K562 (cell line): Measurements from ENCODE around the gene SH3BP5L. TPM values are rescaled to one million over a fixed set of nuclear protein-coding genes. Genes with fewer than 3 reads are reported as not detected.
A peak's percentile ranks its signal among the peaks of the same experiment; 100 is the strongest.

Source experiments
- CCAR2 ChIP-seq: fragments of 200-400 bp; formaldehyde crosslinking; IDR thresholded peaks from 2 replicates; pipeline ENCODE4 v1.6.1; 2017; ENCODE audit warnings: mild to moderate bottlenecking, low read depth, low read length
- CREB1 ChIP-seq, 2 experiments: sonication (generic) in 1 of 2; formaldehyde crosslinking in 1 of 2; IDR thresholded peaks; 2 replicates each; pipeline versions ENCODE4 v1.6.1 to v1.8.0; 2012 to 2022; ENCODE audit warnings: inconsistent platforms in 1 of 2, mild to moderate bottlenecking in 1 of 2, missing genetic modification reagents in 1 of 2, moderate library complexity in 1 of 2
- CREBBP ChIP-seq: IDR thresholded peaks from one replicate; pipeline ENCODE4 v1.6.1; 2012; ENCODE audit warnings: low read depth, mild to moderate bottlenecking, control low read depth, inconsistent platforms, low read length
- EP300 ChIP-seq: IDR thresholded peaks from 2 replicates; pipeline ENCODE4 v1.6.1; 2012; ENCODE audit warnings: low read length, improper control_type of control experiment
- HDAC6 ChIP-seq: IDR thresholded peaks from 2 replicates; pipeline ENCODE4 v1.6.1; 2012; ENCODE audit warnings: low read depth, mild to moderate bottlenecking, control low read depth, inconsistent platforms, low read length, moderate library complexity
- HNRNPLL ChIP-seq: fragments of 200-400 bp; formaldehyde crosslinking; IDR thresholded peaks from 2 replicates; pipeline ENCODE4 v1.6.1; 2017; ENCODE audit warnings: low read length, low read depth, mild to moderate bottlenecking; ENCODE audit not compliant: poor library complexity, severe bottlenecking
- IRF2 ChIP-seq: sonication (generic); formaldehyde crosslinking; IDR thresholded peaks from 2 replicates; pipeline ENCODE4 v1.8.1; 2022; ENCODE audit warnings: mild to moderate bottlenecking, missing genetic modification reagents
- MYBL2 ChIP-seq, 2 experiments: fragments of 450-650 bp in 1 of 2; sonication (generic) in 1 of 2; formaldehyde crosslinking in 1 of 2; IDR thresholded peaks; 2 replicates each; pipeline versions ENCODE4 v1.6.1 to v1.8.1; 2017 to 2022; ENCODE audit warnings: borderline replicate concordance in 1 of 2, inconsistent platforms in 1 of 2, low read depth in 1 of 2, mild to moderate bottlenecking in 1 of 2, missing genetic modification reagents in 1 of 2, moderate library complexity in 1 of 2
- NCOA2 ChIP-seq, 2 experiments: fragments of 450-650 bp; IDR thresholded peaks; 2 replicates each; pipeline ENCODE4 v1.6.1; 2018; ENCODE audit warnings: mild to moderate bottlenecking in 2 of 2, moderate library complexity in 1 of 2; ENCODE audit not compliant: partially characterized antibody in 2 of 2
- NFATC3 ChIP-seq: fragments of 450-650 bp; IDR thresholded peaks from 2 replicates; pipeline ENCODE4 v1.6.1; 2017; ENCODE audit warnings: mild to moderate bottlenecking
- NR2C2 ChIP-seq, 2 experiments: fragments of 200-800 bp in 1 of 2; sonication (Bioruptor generic) in 1 of 2; sonication (generic) in 1 of 2; formaldehyde crosslinking in 1 of 2; IDR thresholded peaks; 2 replicates each; pipeline versions ENCODE4 v1.6.1 to v1.8.0; 2016 to 2022; ENCODE audit warnings: mild to moderate bottlenecking in 1 of 2, missing compliant biosample characterization in 1 of 2, missing genetic modification characterization in 1 of 2, missing genetic modification reagents in 1 of 2
- PCBP1 ChIP-seq: fragments of 200-400 bp; formaldehyde crosslinking; IDR thresholded peaks from 2 replicates; pipeline ENCODE4 v1.6.1; 2018; ENCODE audit warnings: mild to moderate bottlenecking, low read depth, low read length; ENCODE audit not compliant: poor library complexity, severe bottlenecking
- PHF20 ChIP-seq: fragments of 450-650 bp; IDR thresholded peaks from 2 replicates; pipeline ENCODE4 v1.6.1; 2018; ENCODE audit not compliant: partially characterized antibody
- PHF21A ChIP-seq: fragments of 450-650 bp; IDR thresholded peaks from 2 replicates; pipeline ENCODE4 v1.6.1; 2017; ENCODE audit warnings: low read depth, borderline replicate concordance
- PML ChIP-seq: IDR thresholded peaks from 2 replicates; pipeline ENCODE4 v1.6.1; 2012; ENCODE audit warnings: low read length, inconsistent platforms
- PRPF4 ChIP-seq: fragments of 200-400 bp; formaldehyde crosslinking; IDR thresholded peaks from one replicate; pipeline ENCODE4 v1.6.1; 2017; ENCODE audit warnings: low read length, low read depth, mild to moderate bottlenecking; ENCODE audit not compliant: insufficient read depth, poor library complexity, severe bottlenecking
- RBM39 ChIP-seq: fragments of 200-400 bp; formaldehyde crosslinking; optimal IDR thresholded peaks from 2 replicates; pipeline ENCODE3; 2018; ENCODE audit warnings: low read depth, low read length
- RFX7 ChIP-seq: fragments of 250-450 bp; sonication (Bioruptor Pico); IDR thresholded peaks from 2 replicates; pipeline ENCODE4 v1.5.1; 2021; ENCODE audit warnings: mild to moderate bottlenecking
- SLC30A9 ChIP-seq: fragments of 250-450 bp; sonication (Bioruptor Pico); IDR thresholded peaks from 2 replicates; pipeline ENCODE4 v1.8.0; 2022; ENCODE audit warnings: mild to moderate bottlenecking, moderate library complexity
- SPI1 ChIP-seq: IDR thresholded peaks from 2 replicates; pipeline ENCODE4 v1.6.1; 2011; ENCODE audit warnings: low read depth, low read length, control low read depth, borderline replicate concordance
- SRSF3 ChIP-seq: fragments of 200-400 bp; formaldehyde crosslinking; IDR thresholded peaks from 2 replicates; pipeline ENCODE4 v1.6.1; 2016; ENCODE audit warnings: mild to moderate bottlenecking, low read length, moderate library complexity; ENCODE audit not compliant: insufficient read depth
- SRSF9 ChIP-seq: fragments of 200-400 bp; formaldehyde crosslinking; IDR thresholded peaks from 2 replicates; pipeline ENCODE4 v1.6.1; 2017; ENCODE audit warnings: low read depth, low read length, borderline replicate concordance
- TARDBP ChIP-seq: fragments of 450-650 bp; IDR thresholded peaks from 2 replicates; pipeline ENCODE4 v1.6.1; 2016
- TGIF2 ChIP-seq: sonication (generic); formaldehyde crosslinking; IDR thresholded peaks from 2 replicates; pipeline ENCODE4 v1.8.1; 2022; ENCODE audit warnings: mild to moderate bottlenecking, missing genetic modification reagents, moderate library complexity
- XRCC4 ChIP-seq: IDR thresholded peaks from one replicate; pipeline ENCODE4 v1.6.1; 2011; ENCODE audit not compliant: insufficient read depth, insufficient read length; ENCODE audit errors: extremely low read depth
- ZFP1 ChIP-seq: fragments of 450-650 bp; formaldehyde crosslinking; IDR thresholded peaks from 2 replicates; pipeline ENCODE4 v1.4.0; 2020; ENCODE audit warnings: mild to moderate bottlenecking, mixed read lengths
- ZFX ChIP-seq: sonication (generic); formaldehyde crosslinking; IDR thresholded peaks from 2 replicates; pipeline ENCODE4 v1.8.0; 2022; ENCODE audit warnings: mild to moderate bottlenecking, missing genetic modification reagents, moderate library complexity
- ZNF174 ChIP-seq: fragments of 250-450 bp; sonication (Bioruptor Pico); IDR thresholded peaks from 2 replicates; pipeline ENCODE4 v1.4.0; 2020; ENCODE audit warnings: mild to moderate bottlenecking
- ZNF175 ChIP-seq: fragments of 200-800 bp; sonication (Bioruptor generic); IDR thresholded peaks from 2 replicates; pipeline ENCODE4 v1.6.1; 2016; ENCODE audit warnings: low read depth, mild to moderate bottlenecking, missing genetic modification characterization, missing compliant biosample characterization
- ZNF41 ChIP-seq: fragments of 250-450 bp; sonication (Bioruptor Pico); conservative IDR thresholded peaks from 2 replicates; pipeline ENCODE4 v1.4.0; 2020; ENCODE audit warnings: mild to moderate bottlenecking
- ZNF79 ChIP-seq: fragments of 250-450 bp; sonication (Bioruptor Pico); IDR thresholded peaks from 2 replicates; pipeline ENCODE4 v1.4.0; 2020; ENCODE audit warnings: low read depth, mild to moderate bottlenecking, moderate library complexity
- polyA plus RNA-seq, 8 experiments: library from polyadenylated mRNA; depleted of rRNA in 4 of 8; stranded (reverse) in 5 of 8; unstranded in 3 of 8; fragments of >200 nt; fragmentation: Nextera tagmentation in 2 of 8; fragmentation: Illumina TruSeq in 1 of 8; extraction: Ambion mirVana in 2 of 8; extraction: Trizol in 1 of 8; gene quantifications; 2 replicates each; pipeline versions ENCODE4 v1.2.1 to v1.2.3, GENCODE V29; 2011 to 2014; ENCODE audit warnings: inconsistent platforms in 1 of 8, missing spikeins in 1 of 8
- total RNA-seq, 7 experiments: library from RNA; depleted of rRNA in 6 of 7; stranded (reverse); fragments of >200 nt in 6 of 7; fragmentation: Illumina TruSeq in 2 of 7; extraction: Trizol in 2 of 7; gene quantifications; 2 replicates each; pipeline versions ENCODE4 v1.2.1 to v1.2.3, GENCODE V29; 2011 to 2021; ENCODE audit warnings: low replicate concordance in 1 of 7

The SH3BP5L gene
- total and polyA plus RNA-seq, 9 of the 15 experiments (the other 6 are each of a cell fraction or from before 2014, with no cell fraction given) = 1.9 to 26.5 (median 15.8) TPM

GRCh38 chr1:248873993-248874533 lies 48.3 kb upstream of the SH3BP5L start (continued):
- TF ChIP-seq NR2C2 (CRISPR knock-in tag; IDR thresholded peaks at IDR 0.05) (no peak), NR2C2 (tag; IDR thresholded peaks at IDR 0.05) (no peak), PHF21A (0 out of 2 replicates have a peak, but pooled peaks have one; percentile 58), RFX7 (CRISPR knock-in tag) (0 out of 2 replicates have a peak, but pooled peaks have one; percentile 9), SRSF3 (no peak), PRPF4 (no peak), CREB1 (IDR thresholded peaks at IDR 0.05) (peak; percentile 83), CREB1 (CRISPR knock-in tag; IDR thresholded peaks at IDR 0.05) (peak; percentile 85), RBM39 (no peak), TARDBP (0 out of 2 replicates have a peak, but pooled peaks have one; percentile 27), EP300 (peak; percentile 48), CCAR2 (no peak), PHF20 (peak; percentile 38), SLC30A9 (CRISPR knock-in tag) (no peak), MYBL2 (IDR thresholded peaks at IDR 0.05; ENCODE audit: low read depth) (no peak), MYBL2 (CRISPR knock-in tag; IDR thresholded peaks at IDR 0.05; ENCODE audit: borderline replicate concordance) (no peak), ZNF174 (CRISPR knock-in tag) (no peak), ZFX (CRISPR knock-in tag) (no peak), HDAC6 (no peak), HNRNPLL (no peak), PML (no peak; the same call in 1 of the 2 replicates), CREBBP (no peak), PCBP1 (no peak), TGIF2 (CRISPR knock-in tag) (no peak; the same call in 1 of the 2 replicates), ZFP1 (CRISPR knock-in tag) (0 out of 2 replicates have a peak, but pooled peaks have one; percentile 4), ZNF41 (CRISPR knock-in tag) (no peak), SRSF9 (no peak), ZNF175 (CRISPR knock-in tag) (peak; percentile 65), IRF2 (CRISPR knock-in tag) (no peak), SPI1 (no peak), XRCC4 (no peak), NFATC3 (0 out of 2 replicates have a peak, but pooled peaks have one; percentile 32), NCOA2 (IDR thresholded peaks at IDR 0.05; ENCODE audit: partially characterized antibody in 2 of 2) (peak in 1 of 2 experiments; percentile 80), ZNF79 (CRISPR knock-in tag) (no peak; the same call in 1 of the 2 replicates)
